SJSA1 (cell line): ENCODE results near the gene DPF3. TPM values are rescaled to one million over a fixed set of nuclear protein-coding genes. Genes with fewer than 3 reads are reported as not detected.
"Not testable (repeated sequence)": the region's sequence is repeated elsewhere in the genome, so short reads cannot be mapped to it uniquely, and the experiment has no call there.

ENCODE experiments used
- DNase-seq, 2 experiments: peaks; one replicate each; pipeline ENCODE4 v3.0.0-alpha.2; 2015 to 2020; ENCODE audit warnings: low spot score in 2 of 2, low read depth in 1 of 2
- H3K27ac ChIP-seq: fragments of 250-450 bp; sonication (Bioruptor Pico); 2 replicates; pipeline ENCODE4 v1.5.1; 2020; ENCODE audit warnings: mild to moderate bottlenecking, moderate library complexity
- H3K27me3 ChIP-seq: fragments of 250-450 bp; sonication (Bioruptor Pico); replicated peaks from 2 replicates; pipeline ENCODE4 v1.5.1; 2020; ENCODE audit warnings: mild to moderate bottlenecking, moderate library complexity
- H3K36me3 ChIP-seq: fragments of 250-450 bp; sonication (Bioruptor Pico); 2 replicates; pipeline ENCODE4 v1.5.1; 2020; ENCODE audit warnings: mild to moderate bottlenecking
- H3K4me1 ChIP-seq: fragments of 250-450 bp; sonication (Bioruptor Pico); replicated peaks from 2 replicates; pipeline ENCODE4 v1.6.1; 2021; ENCODE audit warnings: mild to moderate bottlenecking
- H3K4me3 ChIP-seq: fragments of 250-450 bp; sonication (Bioruptor Pico); 2 replicates; pipeline ENCODE4 v1.5.1; 2020; ENCODE audit warnings: mild to moderate bottlenecking
- H3K9me3 ChIP-seq: fragments of 250-450 bp; sonication (Bioruptor Pico); replicated peaks from 2 replicates; pipeline ENCODE4 v1.5.1; 2020; ENCODE audit warnings: mild to moderate bottlenecking
- total RNA-seq: library from RNA; depleted of rRNA; stranded (reverse); fragments of >200 nt; shearing (Covaris generic); gene quantifications from 2 replicates; pipeline ENCODE4 v1.2.3, GENCODE V29; 2014

Gene DPF3
- total RNA-seq, 1 experiment from 2014 or later = 2.1 TPM

DNA sequence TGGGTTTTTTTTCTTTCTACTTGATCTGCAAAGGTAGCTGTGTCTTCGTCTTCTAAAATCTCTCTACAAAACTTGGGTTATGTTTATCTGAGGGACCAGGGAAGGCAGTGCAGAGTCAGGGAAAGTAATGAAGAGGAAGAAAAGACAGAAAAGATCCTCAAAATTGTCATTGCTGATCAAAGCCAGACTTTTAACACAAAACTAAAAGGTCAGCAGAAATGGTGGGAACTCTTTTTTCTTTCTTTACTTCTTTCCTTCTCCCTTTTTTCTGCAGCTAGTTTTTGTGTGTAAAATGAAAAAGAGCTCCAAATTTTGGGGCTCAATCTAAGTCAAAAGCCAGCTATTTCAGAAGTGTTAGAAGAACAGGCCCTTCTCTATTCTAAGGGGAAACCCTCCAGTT lies 11.9 kb downstream of the DPF3 start:
- Histone ChIP-seq H3K27ac (no peak overlapping the region), H3K27me3 (no peaks in the 10 kb centered on the region), H3K9me3 (no peaks in the 10 kb centered on the region), H3K36me3 (no peaks in the 10 kb centered on the region), H3K4me1 (peaks cover 15% of the 10 kb centered on the region), H3K4me3 (no peak overlapping the region)
- DNase-seq = no peak

DNA sequence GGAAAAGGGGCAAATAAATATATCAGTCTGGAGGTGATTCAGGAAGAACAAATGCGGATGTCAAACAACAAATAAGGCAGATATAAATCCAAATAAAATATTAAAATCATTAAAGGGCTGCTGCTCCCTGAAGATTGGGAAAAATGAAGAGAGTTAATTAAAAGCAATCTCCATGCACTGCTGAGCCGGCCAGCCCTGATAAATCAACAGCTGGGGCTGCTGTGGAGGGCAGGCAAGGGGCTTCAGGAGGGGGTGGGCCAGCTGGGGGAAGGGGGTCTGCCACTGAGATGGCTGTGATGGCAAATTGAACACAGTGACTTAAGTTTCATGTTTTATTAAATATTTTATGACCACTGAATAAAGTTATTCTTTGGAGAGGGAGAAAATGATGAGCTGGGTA lies 12.4 kb downstream of the DPF3 start:
- Histone ChIP-seq H3K27me3 (no peaks in the 10 kb centered on the region), H3K4me3 (no peak overlapping the region), H3K4me1 (peaks cover 15% of the 10 kb centered on the region), H3K36me3 (no peaks in the 10 kb centered on the region), H3K9me3 (no peaks in the 10 kb centered on the region), H3K27ac (no peak overlapping the region)
- no peak for DNase-seq

DNA sequence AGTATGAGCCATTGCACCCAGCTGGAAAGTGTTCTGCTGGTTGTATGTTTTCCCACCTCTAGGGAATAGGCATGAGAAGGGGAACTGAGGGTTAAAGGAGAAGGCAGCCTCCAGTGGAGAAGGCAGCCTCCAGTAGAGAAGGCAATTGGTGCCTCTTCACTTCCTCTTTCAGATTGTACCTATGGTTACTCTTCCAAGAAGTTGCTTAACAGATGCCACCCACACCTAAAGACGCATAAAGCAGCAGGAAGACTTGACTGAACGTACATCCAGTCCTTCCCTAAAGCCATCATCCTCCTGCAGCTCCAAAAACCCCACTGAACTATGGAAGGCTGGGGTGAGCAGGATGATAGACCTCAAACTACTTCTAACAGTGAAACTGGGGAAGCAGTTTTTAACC lies 13.1 kb downstream of the DPF3 start:
- no peak overlapping the region for H3K27ac ChIP-seq
- H3K4me3 ChIP-seq = no peak overlapping the region
- H3K4me1 ChIP-seq = peaks cover 15% of the 10 kb centered on the region
- H3K36me3 ChIP-seq = no peaks in the 10 kb centered on the region
- H3K27me3 ChIP-seq = no peaks in the 10 kb centered on the region
- no peaks in the 10 kb centered on the region for H3K9me3 ChIP-seq
- DNase-seq = no peak

DNA sequence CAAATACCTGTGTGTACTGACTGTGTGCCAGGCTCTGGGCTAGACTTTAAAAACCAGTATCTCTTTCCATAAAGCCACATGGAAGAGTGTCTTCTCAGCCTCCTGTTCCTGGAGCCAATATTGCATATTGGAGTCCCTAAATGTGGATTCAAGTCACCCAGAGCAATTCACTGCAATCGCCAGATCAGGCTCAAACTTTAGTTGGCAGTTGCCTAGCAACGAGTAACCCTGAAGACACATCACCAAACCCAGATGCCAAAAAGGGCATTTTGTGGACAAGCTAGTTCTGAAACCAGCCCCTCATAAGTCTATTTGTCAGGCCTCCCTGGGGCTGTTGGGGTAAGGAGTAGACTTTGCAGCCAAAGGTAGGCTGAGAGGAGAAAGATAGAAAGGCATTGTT lies 13.7 kb downstream of the DPF3 start:
- H3K27me3 ChIP-seq = no peaks in the 10 kb centered on the region
- DNase-seq = no peak
- H3K36me3 ChIP-seq = no peaks in the 10 kb centered on the region
- H3K27ac ChIP-seq = no peak overlapping the region
- H3K9me3 ChIP-seq = no peaks in the 10 kb centered on the region
- H3K4me3 ChIP-seq = no peak overlapping the region
- H3K4me1 ChIP-seq = peaks cover 15% of the 10 kb centered on the region

DNA sequence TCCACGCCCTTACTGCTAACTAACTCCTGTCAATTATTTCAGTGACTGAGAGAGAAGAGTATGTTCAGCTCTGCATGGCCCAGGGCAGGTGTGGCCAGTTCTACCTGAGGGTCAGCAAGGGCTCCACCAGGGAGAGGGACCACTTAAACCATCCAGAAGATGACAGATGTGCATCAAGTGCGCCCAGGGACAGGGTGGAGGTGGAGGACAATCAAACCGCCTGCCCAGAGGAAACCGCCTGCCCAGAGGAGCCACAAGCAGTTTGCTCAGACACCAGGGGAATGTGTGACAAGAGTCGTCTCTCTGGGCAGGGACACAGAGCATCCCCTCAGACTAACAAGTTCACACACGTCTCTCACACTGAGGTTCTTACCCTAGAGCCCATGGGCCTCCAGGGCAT lies 14.5 kb downstream of the DPF3 start:
- H3K4me1 ChIP-seq = peaks cover 12% of the 10 kb centered on the region
- H3K9me3 ChIP-seq = no peaks in the 10 kb centered on the region
- no peak for DNase-seq
- H3K36me3 ChIP-seq = no peaks in the 10 kb centered on the region
- no peak overlapping the region for H3K27ac ChIP-seq
- no peaks in the 10 kb centered on the region for H3K27me3 ChIP-seq
- H3K4me3 ChIP-seq = no peak overlapping the region

DNA sequence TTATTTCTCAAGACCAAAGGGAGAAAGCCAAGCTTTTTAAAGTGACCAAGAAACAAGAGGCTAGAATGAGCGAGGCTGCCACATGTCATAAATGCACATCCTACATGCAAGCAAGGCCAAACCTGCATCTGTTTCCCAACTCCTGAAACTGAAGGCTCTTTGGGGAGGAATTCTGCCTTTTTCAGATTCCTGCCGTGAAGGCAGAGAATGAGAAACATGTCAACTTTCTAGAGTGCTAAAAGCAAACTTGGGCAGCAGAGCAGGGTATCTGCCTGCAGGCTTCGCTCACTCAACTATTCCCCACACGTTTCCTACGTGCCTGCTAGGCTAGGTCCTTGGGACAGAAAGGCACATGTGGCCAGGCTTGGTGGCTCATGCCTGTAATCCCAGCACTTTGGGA lies 15.2 kb downstream of the DPF3 start:
- H3K36me3 ChIP-seq = no peaks in the 10 kb centered on the region
- no peak overlapping the region for H3K4me3 ChIP-seq
- no peaks in the 10 kb centered on the region for H3K9me3 ChIP-seq
- no peak overlapping the region for H3K27ac ChIP-seq
- DNase-seq = no peak
- peaks cover 6% of the 10 kb centered on the region for H3K4me1 ChIP-seq
- H3K27me3 ChIP-seq = no peaks in the 10 kb centered on the region

DNA sequence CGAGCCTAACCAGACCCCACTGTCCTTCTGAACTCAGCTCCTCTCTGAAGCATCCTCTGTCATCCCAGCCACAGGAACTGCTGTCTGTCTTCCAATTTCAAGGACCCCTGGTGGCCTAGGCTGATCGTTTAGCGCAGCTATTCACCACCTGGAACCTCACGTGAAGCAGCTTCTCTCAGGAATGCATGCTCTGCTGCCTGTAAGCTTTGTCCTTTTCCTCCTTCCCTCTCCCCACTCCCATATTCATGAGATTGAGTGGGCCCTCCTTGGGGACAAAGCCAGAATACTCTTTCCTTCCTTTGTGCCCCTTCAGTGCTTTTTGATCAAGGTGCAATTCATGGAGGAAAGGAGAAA lies 17.2 kb downstream of the DPF3 start:
- DNase-seq = no peak
- Histone ChIP-seq H3K27me3 (no peaks in the 10 kb centered on the region), H3K4me1 (no peaks in the 10 kb centered on the region), H3K27ac (no peak overlapping the region), H3K4me3 (no peak overlapping the region), H3K36me3 (no peaks in the 10 kb centered on the region), H3K9me3 (no peaks in the 10 kb centered on the region)

DNA sequence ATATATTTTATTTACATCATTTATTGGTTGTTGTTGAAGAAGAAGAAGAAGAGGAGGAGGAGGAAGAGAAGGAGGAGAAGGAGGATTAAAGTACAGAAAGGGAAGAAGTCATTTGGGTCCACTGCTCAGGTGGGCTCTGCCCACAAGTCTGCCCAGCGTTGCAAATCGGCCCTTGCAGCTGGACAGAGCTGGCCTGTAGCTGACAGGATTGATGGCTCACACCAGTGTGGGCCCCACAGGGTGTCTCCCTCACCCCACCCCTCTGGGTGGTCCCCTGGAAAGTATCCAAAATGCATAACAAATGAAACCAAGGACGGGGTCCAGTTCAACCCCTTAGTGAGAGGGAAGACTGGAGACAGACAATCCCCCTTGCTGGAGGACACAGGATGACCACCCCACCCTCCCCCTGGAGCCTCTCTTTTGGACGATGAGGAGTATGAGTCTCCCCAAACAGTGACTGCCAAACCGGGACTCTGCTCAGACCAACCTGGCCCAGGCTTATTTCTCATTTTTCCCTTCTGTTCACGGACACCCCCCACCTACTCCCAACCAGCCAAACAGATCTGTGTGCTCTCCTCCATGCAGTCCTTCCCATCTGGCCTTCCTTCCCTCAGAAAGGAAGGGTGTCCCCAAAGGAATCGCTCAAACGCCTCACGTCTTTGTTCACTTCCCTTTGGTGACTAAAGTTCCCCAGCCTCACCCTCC lies 17.7 kb downstream of the DPF3 start:
- Histone ChIP-seq H3K4me1 (no peaks in the 10 kb centered on the region), H3K9me3 (no peaks in the 10 kb centered on the region), H3K4me3 (no peak overlapping the region), H3K27ac (no peak overlapping the region), H3K36me3 (no peaks in the 10 kb centered on the region), H3K27me3 (no peaks in the 10 kb centered on the region)
- no peak for DNase-seq

DNA sequence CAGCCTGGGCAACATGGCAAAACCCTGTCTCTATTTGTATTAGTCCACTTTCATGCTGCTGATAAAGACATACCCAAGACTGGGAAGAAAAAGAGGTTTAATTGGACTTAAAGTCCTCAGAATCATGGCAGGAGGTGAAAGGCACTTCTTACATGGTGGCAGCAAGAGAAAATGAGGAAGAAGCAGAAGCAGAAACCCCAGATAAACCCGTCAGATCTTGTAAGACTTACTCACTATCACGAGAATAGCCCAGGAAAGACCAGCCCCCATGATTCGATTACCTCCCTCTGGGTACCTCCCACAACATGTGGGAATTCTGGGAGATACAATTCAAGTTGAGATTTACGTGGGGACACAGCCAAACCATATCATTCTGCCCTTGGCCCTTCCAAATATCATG lies 23.0 kb downstream of the DPF3 start:
- DNase-seq, H3K4me3 ChIP-seq, H3K36me3 ChIP-seq, H3K27me3 ChIP-seq, H3K4me1 ChIP-seq, H3K9me3 ChIP-seq, H3K27ac ChIP-seq: not testable (repeated sequence)

DNA sequence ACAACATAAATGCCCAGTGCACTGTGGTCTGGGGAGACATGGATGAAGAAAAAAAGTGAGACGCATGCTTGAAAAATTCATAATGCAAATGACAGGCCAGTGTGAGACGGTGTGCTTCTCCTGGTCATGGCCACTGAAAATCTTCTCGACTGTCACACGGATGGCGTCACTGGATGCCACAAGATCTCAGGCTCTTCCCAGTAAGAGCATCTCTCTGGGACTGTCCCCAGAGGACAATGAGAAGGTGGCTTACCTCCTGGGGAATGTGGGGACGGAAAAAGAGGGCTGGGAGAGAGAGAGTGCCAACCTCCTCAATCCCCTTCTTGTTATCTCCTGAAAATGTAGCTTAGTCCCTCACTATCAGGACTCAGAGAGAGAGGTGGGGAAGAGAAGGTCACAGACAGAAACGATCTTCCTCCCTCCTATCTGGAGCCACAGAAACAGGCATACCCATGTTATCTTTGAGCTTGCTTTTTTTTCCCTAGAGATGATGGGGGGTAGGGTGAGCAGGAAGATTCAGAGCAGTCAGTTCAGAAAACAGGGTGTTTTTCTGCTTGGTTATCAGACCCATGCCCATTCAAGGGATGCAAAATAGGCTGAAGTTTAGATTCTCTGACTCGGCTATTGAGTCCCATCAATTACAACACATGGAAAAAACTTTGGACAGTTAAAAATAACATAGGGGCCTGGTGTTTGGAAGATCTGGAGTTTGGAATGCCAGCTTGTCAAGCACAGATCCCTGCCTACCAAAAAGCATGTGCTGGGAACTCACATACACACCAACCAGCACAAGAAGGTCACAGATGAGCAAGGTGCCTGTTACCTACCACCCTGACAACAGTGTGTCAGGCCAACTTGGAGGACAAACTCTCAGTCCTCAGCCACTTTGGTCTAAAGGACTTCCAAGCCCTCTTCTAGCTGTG lies 24.2 kb downstream of the DPF3 start:
- H3K27me3 ChIP-seq = no peaks in the 10 kb centered on the region
- H3K27ac ChIP-seq = no peak overlapping the region
- no peaks in the 10 kb centered on the region for H3K4me1 ChIP-seq
- H3K9me3 ChIP-seq = no peaks in the 10 kb centered on the region
- no peaks in the 10 kb centered on the region for H3K36me3 ChIP-seq
- DNase-seq = no peak
- no peak overlapping the region for H3K4me3 ChIP-seq

DNA sequence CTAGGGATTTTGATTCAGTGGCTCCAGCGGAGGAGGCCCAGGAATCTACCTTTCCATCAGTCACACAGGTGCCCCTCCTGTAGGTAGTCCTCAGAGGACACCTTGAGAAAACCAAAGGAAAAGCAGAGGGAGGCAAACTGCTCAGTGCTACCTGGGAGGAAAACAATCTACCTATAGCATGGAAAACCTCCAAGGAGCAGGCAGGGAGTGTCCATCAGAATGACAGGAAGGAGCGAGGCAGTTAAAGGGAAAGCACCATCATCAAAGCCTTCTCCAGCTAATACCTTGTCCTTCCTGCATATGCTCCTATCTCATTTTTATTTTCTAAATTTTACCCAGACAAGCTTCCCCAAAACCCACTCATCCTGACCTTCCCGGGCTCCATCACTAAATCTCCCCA lies 25.4 kb downstream of the DPF3 start:
- no peaks in the 10 kb centered on the region for H3K9me3 ChIP-seq
- no peaks in the 10 kb centered on the region for H3K27me3 ChIP-seq
- no peak overlapping the region for H3K27ac ChIP-seq
- no peaks in the 10 kb centered on the region for H3K4me1 ChIP-seq
- no peak for DNase-seq
- no peak overlapping the region for H3K4me3 ChIP-seq
- no peaks in the 10 kb centered on the region for H3K36me3 ChIP-seq

DNA sequence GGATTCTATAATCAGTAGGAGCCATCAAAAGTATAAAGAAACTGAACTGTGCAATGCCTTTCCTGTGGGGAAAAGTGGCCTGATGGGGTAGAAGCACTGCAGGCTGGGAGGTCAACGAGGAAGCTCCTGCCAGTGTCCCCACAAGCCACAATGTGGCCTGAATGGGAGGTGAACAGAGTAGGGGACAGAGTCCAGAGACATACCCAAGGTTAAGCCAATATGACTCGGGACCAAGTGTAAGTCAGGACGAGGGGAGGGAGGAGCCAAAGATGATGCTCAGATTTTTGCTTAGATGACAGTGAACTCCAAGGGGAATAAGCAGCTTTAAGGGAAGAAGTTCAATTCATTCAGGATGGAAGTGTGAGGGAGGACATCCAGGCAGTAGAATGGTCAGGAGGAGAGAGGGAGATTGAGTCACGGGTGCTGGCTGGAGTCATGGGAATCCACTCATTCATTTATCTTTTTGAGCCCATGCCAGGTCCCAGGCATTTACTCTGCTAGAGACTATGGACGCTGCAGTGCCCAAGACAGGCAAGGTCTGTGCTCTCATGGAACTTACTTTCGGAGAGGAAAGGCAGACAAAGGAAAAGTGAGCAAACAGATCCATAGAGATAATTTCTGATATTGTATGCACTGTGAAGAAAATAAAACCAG lies 29.1 kb downstream of the DPF3 start:
- H3K27ac ChIP-seq = no peak overlapping the region
- DNase-seq = no peak
- H3K4me1 ChIP-seq = no peaks in the 10 kb centered on the region
- no peaks in the 10 kb centered on the region for H3K9me3 ChIP-seq
- no peak overlapping the region for H3K4me3 ChIP-seq
- H3K27me3 ChIP-seq = no peaks in the 10 kb centered on the region
- no peaks in the 10 kb centered on the region for H3K36me3 ChIP-seq

DNA sequence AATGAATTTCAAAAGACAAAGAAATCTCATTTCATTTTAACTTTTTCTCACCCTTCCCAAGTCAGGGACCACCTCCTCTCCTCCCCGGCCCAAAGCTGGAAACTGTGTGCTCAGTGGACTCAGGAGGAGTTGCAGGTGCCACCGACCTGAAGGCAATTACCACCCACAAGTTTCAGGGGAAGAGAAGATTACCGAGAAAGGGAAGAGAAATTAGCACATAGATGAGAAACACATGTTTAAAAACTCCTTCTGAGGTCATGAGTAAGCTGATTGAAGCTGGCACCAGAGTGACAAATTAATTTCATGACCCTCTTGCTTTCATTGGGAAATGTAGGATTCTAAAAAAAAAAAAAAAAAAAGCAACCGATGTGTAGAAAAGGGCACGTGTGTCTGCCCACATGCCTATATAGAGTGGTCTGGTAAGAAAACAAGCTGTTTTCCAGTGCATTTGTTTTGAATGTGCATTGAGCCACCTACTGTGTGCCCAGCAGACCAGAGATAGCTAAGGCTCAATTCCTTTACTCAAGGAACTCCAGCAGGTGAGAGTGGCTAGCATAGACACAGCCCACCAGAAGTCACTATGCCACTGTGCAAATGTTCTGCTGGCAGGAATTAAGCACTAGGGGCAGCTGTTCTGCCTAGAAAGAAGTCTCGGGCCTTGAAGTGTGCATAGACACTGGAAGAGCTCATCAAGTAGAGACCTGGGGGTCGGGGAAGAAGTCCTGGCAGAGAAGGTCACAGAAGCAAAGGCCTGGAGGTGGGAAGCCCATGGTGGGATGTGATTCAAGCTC lies 30.5 kb downstream of the DPF3 start:
- no peak for DNase-seq
- no peaks in the 10 kb centered on the region for H3K27me3 ChIP-seq
- H3K9me3 ChIP-seq = no peaks in the 10 kb centered on the region
- H3K27ac ChIP-seq = no peak overlapping the region
- no peaks in the 10 kb centered on the region for H3K36me3 ChIP-seq
- no peaks in the 10 kb centered on the region for H3K4me1 ChIP-seq
- no peak overlapping the region for H3K4me3 ChIP-seq
